ENCODE measurements around the gene LRTM1. TPM values are rescaled to one million over a fixed set of nuclear protein-coding genes. Genes with fewer than 3 reads are reported as not detected.

The LRTM1 gene
- total RNA-seq, 1 donor from 2014 or later, result not detected

GRCh38 chr3:54940971-54941370, 13.1 kb upstream of the LRTM1 start:
- intact Hi-C loops (cut with micrococcal nuclease), result no loop called here

- intact Hi-C loops (cut with micrococcal nuclease), result no loop called here
Observed at GRCh38 chr3:54939557-54940300, 11.9 kb upstream of the LRTM1 start.

GRCh38 chr3:54936561-54936960, 8.7 kb upstream of the LRTM1 start:
- intact Hi-C loops (cut with micrococcal nuclease), result no loop called here

- intact Hi-C loops (cut with micrococcal nuclease), result no loop called here
Observed at GRCh38 chr3:54935869-54936268, 8.0 kb upstream of the LRTM1 start.

- intact Hi-C loops (cut with micrococcal nuclease), result no loop called here
Observed at GRCh38 chr3:54932606-54933005, 4.7 kb upstream of the LRTM1 start.

- intact Hi-C loops (cut with micrococcal nuclease), result no loop called here
Observed at GRCh38 chr3:54931182-54931581, 3.3 kb upstream of the LRTM1 start.

- intact Hi-C loops (cut with micrococcal nuclease), result no loop called here
Observed at GRCh38 chr3:54918516-54918915, 9.3 kb downstream of the LRTM1 start.

- intact Hi-C loops (cut with micrococcal nuclease), result no loop called here
Observed at GRCh38 chr3:54917862-54918261, 10.0 kb downstream of the LRTM1 start.

- intact Hi-C loops (cut with micrococcal nuclease), result no loop called here
Observed at GRCh38 chr3:54917174-54917573, 10.7 kb downstream of the LRTM1 start.

- intact Hi-C loops (cut with micrococcal nuclease), result no loop called here
Observed at GRCh38 chr3:54916732-54917131, 11.1 kb downstream of the LRTM1 start.

- intact Hi-C loops (cut with micrococcal nuclease), result no loop called here
Observed at GRCh38 chr3:54915976-54916375, 11.9 kb downstream of the LRTM1 start.

GRCh38 chr3:54915181-54915580, 12.7 kb downstream of the LRTM1 start:
- intact Hi-C loops (cut with micrococcal nuclease), result no loop called here

- intact Hi-C loops (cut with micrococcal nuclease), result no loop called here
Observed at GRCh38 chr3:54914180-54914579, 13.7 kb downstream of the LRTM1 start.

GRCh38 chr3:54909191-54909590, 18.7 kb downstream of the LRTM1 start:
- intact Hi-C loops (cut with micrococcal nuclease), result no loop called here

- intact Hi-C loops (cut with micrococcal nuclease), result no loop called here
Observed at GRCh38 chr3:54906763-54907162, 21.1 kb downstream of the LRTM1 start.

GRCh38 chr3:54905920-54906319, 21.9 kb downstream of the LRTM1 start:
- intact Hi-C loops (cut with micrococcal nuclease), result no loop called here

GRCh38 chr3:54905261-54905888, 22.5 kb downstream of the LRTM1 start:
- intact Hi-C loops (cut with micrococcal nuclease), result no loop called here

GRCh38 chr3:54901906-54902685, 25.8 kb downstream of the LRTM1 start:
- intact Hi-C loops (cut with micrococcal nuclease), result no loop called here

- intact Hi-C loops (cut with micrococcal nuclease), result no loop called here
Observed at GRCh38 chr3:54900838-54901591, 26.8 kb downstream of the LRTM1 start.

- intact Hi-C loops (cut with micrococcal nuclease), result no loop called here
Observed at GRCh38 chr3:54899273-54899672, 28.6 kb downstream of the LRTM1 start.

- intact Hi-C loops (cut with micrococcal nuclease), result no loop called here
Observed at GRCh38 chr3:54897028-54897711, 30.7 kb downstream of the LRTM1 start.

All from T-helper 2 cell treated with Interferon-gamma antibody and Interleukin-4, amounts not matched to agents 100 ng/mL and 5 ng/mL, for 36 hours (primary cell).